Suprapubic skin (tissue), 4 donors: ENCODE measurements around the gene PCDH15.

Experiments used
- EP300 ChIP-seq: sonication (generic); formaldehyde crosslinking; IDR thresholded peaks from one replicate; pipeline ENCODE4 v1.6.1; 2017; ENCODE audit warnings: antibody characterized with exemption
- POLR2A ChIP-seq, 2 donors: fragments of 450-650 bp; IDR thresholded peaks; one replicate each; pipeline ENCODE4 v1.6.1; 2017; ENCODE audit warnings: antibody characterized with exemption in 2 of 2, mild to moderate bottlenecking in 2 of 2, moderate library complexity in 2 of 2
- POLR2AphosphoS5 ChIP-seq, 3 donors: sonication (generic); formaldehyde crosslinking; IDR thresholded peaks; one replicate each; pipeline ENCODE4 v1.6.1; 2017; ENCODE audit warnings: antibody characterized with exemption in 3 of 3
- TF ChIP-seq, protein P1 (sequence below), 2 donors: fragments of 200-600 bp in 1 of 2; fragments of 450-650 bp in 1 of 2; sonication (generic) in 1 of 2; IDR thresholded peaks; one replicate each; pipeline ENCODE4 v1.5.1; 2016 to 2019; ENCODE audit warnings: antibody characterized with exemption in 2 of 2, mild to moderate bottlenecking in 1 of 2, moderate library complexity in 1 of 2

DNA sequence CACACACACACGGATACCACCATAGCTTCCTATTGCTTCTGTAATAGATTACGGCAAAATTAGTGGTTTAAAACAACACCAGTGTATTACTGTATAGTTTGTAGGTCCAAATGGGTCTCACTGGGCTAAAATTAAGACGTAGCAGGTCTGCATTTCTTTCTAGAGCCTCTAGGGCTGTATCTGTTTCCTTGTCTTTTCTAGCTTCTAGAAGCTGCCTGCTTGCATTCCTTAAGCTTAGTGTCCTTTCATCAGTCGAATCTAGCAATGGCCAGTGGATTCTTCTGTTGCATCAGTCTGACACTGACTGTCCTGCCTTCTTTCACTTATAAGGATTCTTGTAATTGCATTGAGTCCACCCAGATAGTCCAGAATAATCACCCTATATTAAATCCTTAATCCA lies 882.3 kb downstream of the PCDH15 start:
- no peak for TF ChIP-seq POLR2AphosphoS5 (IDR thresholded peaks at IDR 0.05)
- TF ChIP-seq, protein P1, sequence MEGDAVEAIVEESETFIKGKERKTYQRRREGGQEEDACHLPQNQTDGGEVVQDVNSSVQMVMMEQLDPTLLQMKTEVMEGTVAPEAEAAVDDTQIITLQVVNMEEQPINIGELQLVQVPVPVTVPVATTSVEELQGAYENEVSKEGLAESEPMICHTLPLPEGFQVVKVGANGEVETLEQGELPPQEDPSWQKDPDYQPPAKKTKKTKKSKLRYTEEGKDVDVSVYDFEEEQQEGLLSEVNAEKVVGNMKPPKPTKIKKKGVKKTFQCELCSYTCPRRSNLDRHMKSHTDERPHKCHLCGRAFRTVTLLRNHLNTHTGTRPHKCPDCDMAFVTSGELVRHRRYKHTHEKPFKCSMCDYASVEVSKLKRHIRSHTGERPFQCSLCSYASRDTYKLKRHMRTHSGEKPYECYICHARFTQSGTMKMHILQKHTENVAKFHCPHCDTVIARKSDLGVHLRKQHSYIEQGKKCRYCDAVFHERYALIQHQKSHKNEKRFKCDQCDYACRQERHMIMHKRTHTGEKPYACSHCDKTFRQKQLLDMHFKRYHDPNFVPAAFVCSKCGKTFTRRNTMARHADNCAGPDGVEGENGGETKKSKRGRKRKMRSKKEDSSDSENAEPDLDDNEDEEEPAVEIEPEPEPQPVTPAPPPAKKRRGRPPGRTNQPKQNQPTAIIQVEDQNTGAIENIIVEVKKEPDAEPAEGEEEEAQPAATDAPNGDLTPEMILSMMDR (IDR thresholded peaks at IDR 0.05): no peak
- TF ChIP-seq EP300: no peak
- no peak for TF ChIP-seq POLR2A (IDR thresholded peaks at IDR 0.05)
